GM18502 (cell line): Measurements from ENCODE around the gene ENOX1.

Source experiments
- ATAC-seq: cut with Tn5 transposase; IDR thresholded peaks from one replicate; pipeline ENCODE4 v1.9.1; 2021; ENCODE audit warnings: mild to moderate bottlenecking; ENCODE audit not compliant: unreplicated experiment, poor library complexity

The ENOX1 gene

GRCh38 chr13:43284162-43284561 is 502.6 kb downstream of the ENOX1 start:
- ATAC-seq: no peak

GRCh38 chr13:43279696-43280095 is 507.1 kb downstream of the ENOX1 start:
- ATAC-seq: no peak

GRCh38 chr13:43278127-43278526 is 508.6 kb downstream of the ENOX1 start:
- no peak for ATAC-seq

- no peak for ATAC-seq
These were observed 509.6 kb downstream of the ENOX1 start for GRCh38 chr13:43277142-43277541.

- no peak for ATAC-seq
These were observed 511.9 kb downstream of the ENOX1 start for GRCh38 chr13:43274881-43275280.

- no peak for ATAC-seq
These were observed 513.4 kb downstream of the ENOX1 start for GRCh38 chr13:43273362-43273761.

GRCh38 chr13:43272851-43273250 is 513.9 kb downstream of the ENOX1 start:
- ATAC-seq: no peak

GRCh38 chr13:43271152-43271551 is 515.6 kb downstream of the ENOX1 start:
- no peak for ATAC-seq

- ATAC-seq: no peak
These were observed 516.5 kb downstream of the ENOX1 start for GRCh38 chr13:43270130-43270830.

- no peak for ATAC-seq
These were observed 517.7 kb downstream of the ENOX1 start for GRCh38 chr13:43269037-43269481.

- ATAC-seq: no peak
These were observed 518.1 kb downstream of the ENOX1 start for GRCh38 chr13:43268632-43269031.

GRCh38 chr13:43267916-43268315 is 518.9 kb downstream of the ENOX1 start:
- no peak for ATAC-seq

- ATAC-seq: no peak
These were observed 519.7 kb downstream of the ENOX1 start for GRCh38 chr13:43266936-43267615.

GRCh38 chr13:43265028-43265427 is 521.7 kb downstream of the ENOX1 start:
- ATAC-seq: no peak

GRCh38 chr13:43264458-43264857 is 522.3 kb downstream of the ENOX1 start:
- no peak for ATAC-seq

- no peak for ATAC-seq
These were observed 523.7 kb downstream of the ENOX1 start for GRCh38 chr13:43263047-43263446.

GRCh38 chr13:43260999-43261398 is 525.8 kb downstream of the ENOX1 start:
- no peak for ATAC-seq

- ATAC-seq: no peak
These were observed 528.0 kb downstream of the ENOX1 start for GRCh38 chr13:43258771-43259170.

- no peak for ATAC-seq
These were observed 529.0 kb downstream of the ENOX1 start for GRCh38 chr13:43257765-43258164.

GRCh38 chr13:43251961-43252360 is 534.8 kb downstream of the ENOX1 start:
- no peak for ATAC-seq

- no peak for ATAC-seq
These were observed 540.4 kb downstream of the ENOX1 start for GRCh38 chr13:43246382-43246781.
